GM12872 (cell line): ENCODE data around the gene PHKG1.

Experiments
- TF ChIP-seq, protein P1 (sequence below): IDR thresholded peaks from 3 replicates; pipeline ENCODE4 v1.5.1; 2011; ENCODE audit warnings: low read depth, mild to moderate bottlenecking, low read length, moderate library complexity; ENCODE audit not compliant: insufficient read depth

Gene PHKG1

DNA sequence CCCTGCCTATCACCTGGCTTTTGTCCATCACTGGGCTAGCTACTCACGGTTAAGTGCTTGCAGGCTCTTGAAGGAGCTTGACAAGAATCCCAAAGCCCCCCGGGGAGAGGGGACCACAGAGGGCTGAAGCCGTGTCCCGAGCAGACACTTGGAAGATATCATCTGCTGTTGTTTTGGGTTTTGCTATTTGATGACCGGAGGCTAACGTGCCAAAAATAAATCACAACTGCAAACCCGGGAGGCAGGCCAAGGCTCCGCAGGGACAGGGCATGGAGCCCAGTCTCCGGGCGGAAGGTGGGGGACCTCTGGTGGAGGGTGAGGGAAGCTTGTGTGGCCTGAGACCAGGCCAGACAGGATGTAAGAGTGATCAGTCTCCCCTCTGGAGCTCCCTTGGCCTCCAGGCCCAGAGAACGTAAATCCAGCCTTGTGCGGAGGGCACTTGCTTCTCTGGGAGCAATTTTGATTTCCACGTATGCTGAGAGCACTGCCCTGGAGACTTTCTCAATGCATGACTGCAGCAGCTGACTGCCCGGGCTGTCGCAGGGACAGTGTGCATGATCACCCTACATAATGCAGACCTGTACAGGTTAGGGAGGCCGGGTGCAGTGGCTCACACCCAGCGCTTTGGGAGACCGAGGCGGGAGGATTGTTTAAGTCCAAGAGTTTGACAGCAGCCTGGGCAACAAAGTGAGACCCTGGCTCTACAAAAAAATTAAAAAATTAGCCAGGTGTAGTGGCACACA, at the start of gene PHKG1:
PHKG1 (minus strand) TSS at position 164 of the 743 bp plus-strand sequence. CDS start 4,011 bp downstream, outside the sequence.
- TF ChIP-seq, protein P1, sequence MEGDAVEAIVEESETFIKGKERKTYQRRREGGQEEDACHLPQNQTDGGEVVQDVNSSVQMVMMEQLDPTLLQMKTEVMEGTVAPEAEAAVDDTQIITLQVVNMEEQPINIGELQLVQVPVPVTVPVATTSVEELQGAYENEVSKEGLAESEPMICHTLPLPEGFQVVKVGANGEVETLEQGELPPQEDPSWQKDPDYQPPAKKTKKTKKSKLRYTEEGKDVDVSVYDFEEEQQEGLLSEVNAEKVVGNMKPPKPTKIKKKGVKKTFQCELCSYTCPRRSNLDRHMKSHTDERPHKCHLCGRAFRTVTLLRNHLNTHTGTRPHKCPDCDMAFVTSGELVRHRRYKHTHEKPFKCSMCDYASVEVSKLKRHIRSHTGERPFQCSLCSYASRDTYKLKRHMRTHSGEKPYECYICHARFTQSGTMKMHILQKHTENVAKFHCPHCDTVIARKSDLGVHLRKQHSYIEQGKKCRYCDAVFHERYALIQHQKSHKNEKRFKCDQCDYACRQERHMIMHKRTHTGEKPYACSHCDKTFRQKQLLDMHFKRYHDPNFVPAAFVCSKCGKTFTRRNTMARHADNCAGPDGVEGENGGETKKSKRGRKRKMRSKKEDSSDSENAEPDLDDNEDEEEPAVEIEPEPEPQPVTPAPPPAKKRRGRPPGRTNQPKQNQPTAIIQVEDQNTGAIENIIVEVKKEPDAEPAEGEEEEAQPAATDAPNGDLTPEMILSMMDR, result 0 out of 3 replicates have a peak, but pooled peaks have one; percentile 3

DNA sequence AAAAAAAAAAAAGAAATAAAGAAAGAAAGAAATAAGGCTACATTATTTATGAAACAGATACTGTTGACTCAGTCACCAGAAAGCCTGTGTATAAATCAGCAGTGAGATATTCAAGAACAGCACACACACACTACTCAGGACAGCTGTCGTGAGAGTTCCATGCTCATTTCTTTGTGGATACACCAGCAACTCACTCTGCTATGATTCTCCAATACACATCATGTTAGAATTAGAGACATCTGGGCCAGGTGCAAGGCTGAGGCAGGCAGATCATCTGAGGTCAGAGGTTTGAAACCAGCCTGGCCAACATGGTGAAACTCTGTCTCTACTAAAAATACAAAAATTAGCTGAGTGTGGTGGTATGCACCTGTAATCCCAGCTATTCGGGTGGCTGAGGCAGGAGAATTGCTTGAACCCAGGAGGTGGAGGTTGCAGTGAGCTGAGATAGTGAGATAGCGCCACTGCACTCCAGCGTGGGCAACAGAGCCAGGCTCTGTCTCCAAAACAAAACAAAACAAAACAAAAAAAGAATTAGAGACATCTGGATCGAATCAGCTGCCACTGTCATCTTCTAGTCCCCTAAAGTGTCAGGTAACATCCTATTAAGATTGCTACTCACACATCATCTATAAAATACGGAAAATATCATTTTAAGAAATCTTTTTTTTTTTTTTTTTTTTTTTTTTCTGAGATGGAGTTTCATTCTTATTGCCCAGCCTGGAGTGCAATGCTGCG, 34.7 kb upstream of the PHKG1 start:
- TF ChIP-seq, protein P1, result no peak

DNA sequence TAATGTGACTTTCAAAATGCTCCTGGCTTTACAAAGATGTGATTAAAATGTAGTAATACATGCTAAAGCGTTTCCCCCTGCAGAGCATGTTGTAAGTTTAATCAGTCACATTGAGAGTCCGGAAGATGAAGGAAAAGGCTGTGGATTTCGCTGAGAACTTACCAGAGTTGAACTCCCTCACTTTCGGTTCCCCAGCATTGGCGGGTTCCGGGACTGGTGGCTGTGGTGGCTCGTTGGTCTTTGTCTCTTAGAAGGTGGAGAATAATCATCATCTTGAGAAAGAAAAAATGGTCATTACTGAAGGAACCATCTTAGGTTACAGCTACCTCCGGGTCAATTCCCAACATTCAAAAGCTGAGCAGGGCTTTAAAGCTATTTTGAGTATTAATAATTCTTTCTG, 33.1 kb upstream of the PHKG1 start:
- TF ChIP-seq, protein P1, result no peak

DNA sequence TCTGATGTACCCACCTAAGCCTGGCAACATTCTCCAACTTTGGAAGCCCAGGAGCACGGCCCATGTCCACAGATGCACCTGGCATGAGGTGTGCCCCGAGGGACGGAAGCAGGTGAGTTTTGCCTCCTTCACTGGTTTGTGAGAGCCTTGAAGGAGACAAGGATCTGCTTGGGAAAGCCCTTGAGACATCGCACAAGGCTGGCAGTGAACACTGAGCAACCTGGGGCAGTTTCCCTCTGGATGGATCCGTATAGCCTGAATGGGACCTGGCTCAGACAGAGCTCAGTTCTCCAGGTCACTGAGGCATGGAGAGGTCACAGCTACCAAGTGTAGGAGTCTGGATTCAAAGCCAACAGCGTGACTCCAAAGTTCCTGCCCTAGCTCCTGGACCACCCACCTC, 32.2 kb upstream of the PHKG1 start:
- TF ChIP-seq, protein P1, result no peak

DNA sequence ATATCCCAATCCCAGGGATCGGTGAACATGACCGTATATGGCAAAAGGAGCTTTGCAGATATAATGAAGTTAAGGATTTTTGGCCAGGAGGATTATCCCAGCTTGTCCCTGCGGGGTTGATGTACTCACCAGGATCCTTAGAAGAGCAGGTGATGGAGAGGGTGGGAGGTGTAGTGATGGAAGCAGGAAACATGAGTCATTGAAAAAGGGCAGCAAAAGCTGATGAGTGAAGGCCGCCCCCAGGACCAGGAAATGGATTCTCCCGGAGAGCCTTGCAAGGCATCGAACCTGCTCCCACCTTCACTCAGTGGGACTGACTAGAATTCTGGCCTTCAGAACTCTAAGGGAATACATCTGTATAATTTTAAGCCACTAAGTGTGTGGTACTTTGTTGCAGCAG, 28.7 kb upstream of the PHKG1 start:
- TF ChIP-seq, protein P1, result no peak

DNA sequence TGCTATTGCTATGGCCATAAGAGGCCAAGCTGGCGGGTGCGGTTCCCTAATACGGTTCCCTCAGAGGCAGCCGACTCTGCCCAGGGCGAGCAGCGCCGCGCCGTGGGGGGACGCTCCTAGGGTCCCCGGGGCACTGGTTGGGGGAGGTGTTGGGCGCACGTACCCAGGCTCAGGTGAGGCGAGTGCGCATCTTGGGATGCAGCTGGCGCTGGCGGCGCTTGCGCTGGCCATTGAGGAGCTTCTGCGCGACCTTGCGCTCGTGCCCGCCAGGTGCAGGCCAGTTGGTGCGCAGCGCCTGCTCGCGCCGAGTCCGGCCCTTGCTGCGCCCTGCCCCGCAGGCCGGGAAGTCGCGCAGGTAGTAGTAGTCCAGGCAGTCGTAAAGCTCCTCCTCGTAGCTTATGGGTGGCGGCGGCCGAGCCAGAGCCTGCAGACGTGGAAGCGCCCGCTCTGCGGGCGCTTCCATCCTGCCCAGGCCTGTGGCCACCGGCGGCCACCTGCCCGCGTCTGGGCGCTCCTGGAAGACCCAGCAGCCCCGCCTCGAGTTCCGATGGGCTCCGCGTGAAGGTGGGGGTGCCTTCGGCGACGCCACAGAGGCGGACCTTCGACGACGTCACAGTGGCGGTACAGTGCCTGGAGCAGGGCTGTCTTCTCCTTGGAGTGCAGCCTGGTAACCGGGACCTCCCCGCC, 23.2 kb upstream of the PHKG1 start, which contains the start of gene NUPR2:
NUPR2 (minus strand) TSS at position 566 of the 687 bp plus-strand sequence; CDS start at position 463, 103 bp downstream.
- TF ChIP-seq, protein P1, result no peak

DNA sequence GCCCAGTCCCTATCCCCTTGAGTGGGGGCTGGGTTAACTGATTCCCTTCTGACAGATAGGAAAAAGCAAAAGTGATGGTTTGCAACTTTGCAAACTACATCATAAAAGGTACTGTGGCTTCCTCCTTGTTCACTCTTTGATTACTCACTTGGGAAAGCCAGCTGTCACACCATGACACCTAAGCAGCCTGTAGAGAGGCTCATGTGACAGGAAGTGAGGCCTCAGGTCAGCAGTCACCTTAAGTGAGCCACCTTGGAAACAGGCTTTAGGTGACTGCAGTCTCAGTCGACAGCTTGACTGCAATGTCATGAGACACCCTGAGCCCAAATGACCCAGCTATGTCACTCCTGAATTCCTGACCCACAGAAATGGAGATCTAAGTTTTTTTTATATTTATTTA, 17.9 kb upstream of the PHKG1 start:
- TF ChIP-seq, protein P1, result no peak
